ENCODE data around the gene ELF4. TPM values are rescaled to one million over a fixed set of nuclear protein-coding genes. Genes with fewer than 3 reads are reported as not detected.

ELF4 gene
- total RNA-seq, 1 donor from 2014 or later: 9.0 TPM

- no peaks in the 10 kb centered on the region for H3K36me3 ChIP-seq (ENCODE audit: control insufficient read depth, insufficient read depth, low read length)
- H3K4me3 ChIP-seq (ENCODE audit: low read depth, low read length): no peak overlapping the region
- DNase-seq (ENCODE audit: low read depth): no peak
- TF ChIP-seq CTCF (IDR thresholded peaks at IDR 0.05; ENCODE audit: insufficient read depth, low read length, severe bottlenecking): no peak
- H3K27me3 ChIP-seq (ENCODE audit: control insufficient read depth, insufficient read depth, low read length): no peaks in the 10 kb centered on the region
- FAIRE-seq: no peak
Observed at GRCh38 chrX:130094696-130095095, 15.6 kb downstream of the ELF4 start.

GRCh38 chrX:130093271-130093670 lies 17.0 kb downstream of the ELF4 start:
- FAIRE-seq (no peak), DNase-seq (ENCODE audit: low read depth) (no peak)
- H3K27me3 ChIP-seq (ENCODE audit: control insufficient read depth, insufficient read depth, low read length): no peaks in the 10 kb centered on the region
- TF ChIP-seq CTCF (IDR thresholded peaks at IDR 0.05; ENCODE audit: insufficient read depth, low read length, severe bottlenecking): no peak
- no peak overlapping the region for H3K4me3 ChIP-seq (ENCODE audit: low read depth, low read length)
- no peaks in the 10 kb centered on the region for H3K36me3 ChIP-seq (ENCODE audit: control insufficient read depth, insufficient read depth, low read length)

- DNase-seq (ENCODE audit: low read depth): no peak
- FAIRE-seq: no peak
Observed at GRCh38 chrX:130091980-130092522, 18.2 kb downstream of the ELF4 start.

GRCh38 chrX:130090364-130090763 lies 19.9 kb downstream of the ELF4 start:
- FAIRE-seq (no peak), DNase-seq (ENCODE audit: low read depth) (no peak)
- Histone ChIP-seq H3K4me3 (ENCODE audit: low read depth, low read length) (no peak overlapping the region), H3K27me3 (ENCODE audit: control insufficient read depth, insufficient read depth, low read length) (no peaks in the 10 kb centered on the region), H3K36me3 (ENCODE audit: control insufficient read depth, insufficient read depth, low read length) (no peaks in the 10 kb centered on the region)
- no peak for TF ChIP-seq CTCF (IDR thresholded peaks at IDR 0.05; ENCODE audit: insufficient read depth, low read length, severe bottlenecking)

More at GRCh38 chrX:130091980-130092522, 18.2 kb downstream of the ELF4 start:
- Histone ChIP-seq H3K27me3 (ENCODE audit: control insufficient read depth, insufficient read depth, low read length) (no peaks in the 10 kb centered on the region), H3K4me3 (ENCODE audit: low read depth, low read length) (no peak overlapping the region), H3K36me3 (ENCODE audit: control insufficient read depth, insufficient read depth, low read length) (no peaks in the 10 kb centered on the region)
- TF ChIP-seq CTCF (IDR thresholded peaks at IDR 0.05; ENCODE audit: insufficient read depth, low read length, severe bottlenecking): no peak

- TF ChIP-seq CTCF (IDR thresholded peaks at IDR 0.05; ENCODE audit: insufficient read depth, low read length, severe bottlenecking): no peak
- H3K27me3 ChIP-seq (ENCODE audit: control insufficient read depth, insufficient read depth, low read length): no peaks in the 10 kb centered on the region
- no peak for FAIRE-seq
- H3K36me3 ChIP-seq (ENCODE audit: control insufficient read depth, insufficient read depth, low read length): peaks cover under 1% of the 10 kb centered on the region
- no peak for DNase-seq (ENCODE audit: low read depth)
- no peak overlapping the region for H3K4me3 ChIP-seq (ENCODE audit: low read depth, low read length)
Observed at GRCh38 chrX:130086447-130087206, 23.7 kb downstream of the ELF4 start.
